ENCODE data around the gene TRAF3IP1.

GRCh38 chr2:238286095-238286494 is 34.2 kb upstream of the TRAF3IP1 start:
- TF ChIP-seq GATA2 (IDR thresholded peaks at IDR 0.05; ENCODE audit: low read depth, low read length) (no peak), GATA3 (IDR thresholded peaks at IDR 0.05; ENCODE audit: low read depth, low read length) (no peak)
